DND-41 (cell line): ENCODE results near the gene ZSCAN10.

Source experiments
- ATAC-seq: fragments of 200-7000 bp; cut with Tn5 transposase; 3 replicates; pipeline ENCODE4 v1.9.1; 2021; ENCODE audit warnings: low read depth; ENCODE audit not compliant: insufficient read depth
- DNase-seq: peaks from one replicate; pipeline ENCODE4 v3.0.0-alpha.2; 2020
- H2AFZ ChIP-seq: 2 replicates; pipeline ENCODE4 v1.6.0; 2012; ENCODE audit warnings: low read depth, low read length
- H3K27ac ChIP-seq: 2 replicates; pipeline ENCODE4 v1.5.1; 2012; ENCODE audit warnings: low read length, inconsistent platforms
- H3K27me3 ChIP-seq: fragments of 200-600 bp; sonication (generic); 2 replicates; pipeline ENCODE4 v1.6.0; 2012; ENCODE audit warnings: low read length, mild to moderate bottlenecking, inconsistent platforms; ENCODE audit not compliant: insufficient read depth, poor library complexity
- H3K36me3 ChIP-seq: 2 replicates; pipeline ENCODE4 v1.5.1; 2012; ENCODE audit warnings: low read length, inconsistent platforms; ENCODE audit not compliant: insufficient read depth
- H3K4me1 ChIP-seq: 2 replicates; pipeline ENCODE4 v1.5.1; 2012; ENCODE audit warnings: mild to moderate bottlenecking, low read length; ENCODE audit not compliant: insufficient read depth
- H3K4me2 ChIP-seq: 2 replicates; pipeline ENCODE4 v1.6.0; 2012; ENCODE audit warnings: mild to moderate bottlenecking, moderate library complexity, low read length, inconsistent platforms; ENCODE audit not compliant: insufficient read depth
- H3K4me3 ChIP-seq, 2 experiments: fragments of 200-600 bp in 1 of 2; shearing (Covaris generic) in 1 of 2; 2 replicates each; pipeline ENCODE4 v1.5.1; 2012 to 2016; ENCODE audit warnings: inconsistent platforms in 2 of 2, low read length in 2 of 2, mild to moderate bottlenecking in 2 of 2, low read depth in 1 of 2, moderate library complexity in 1 of 2
- H3K79me2 ChIP-seq: 2 replicates; pipeline ENCODE4 v1.6.0; 2012; ENCODE audit warnings: low read length, inconsistent platforms; ENCODE audit not compliant: insufficient read depth
- H3K9ac ChIP-seq: 2 replicates; pipeline ENCODE4 v1.6.0; 2012; ENCODE audit warnings: low read depth, mild to moderate bottlenecking, inconsistent platforms, low read length, moderate library complexity
- H3K9me3 ChIP-seq: 2 replicates; pipeline ENCODE4 v1.5.1; 2012; ENCODE audit warnings: low read length, moderate library complexity, mild to moderate bottlenecking, inconsistent platforms; ENCODE audit not compliant: insufficient read depth, severe bottlenecking
- H4K20me1 ChIP-seq: 2 replicates; pipeline ENCODE4 v1.6.0; 2012; ENCODE audit warnings: low read length; ENCODE audit not compliant: insufficient read depth
- CTCF ChIP-seq: IDR thresholded peaks from 2 replicates; pipeline ENCODE4 v1.5.1; 2012; ENCODE audit warnings: borderline replicate concordance, low read length, moderate library complexity, mild to moderate bottlenecking; ENCODE audit not compliant: poor library complexity, severe bottlenecking; ENCODE audit errors: extremely low read depth
- EZH2 ChIP-seq: IDR thresholded peaks from 3 replicates; pipeline ENCODE4 v1.6.1; 2012; ENCODE audit warnings: borderline replicate concordance, low read depth, mild to moderate bottlenecking, moderate library complexity, low read length, inconsistent platforms; ENCODE audit not compliant: severe bottlenecking

ZSCAN10 gene

GRCh38 chr16:3147046-3147756 lies 48.1 kb upstream of the ZSCAN10 start:
- Histone ChIP-seq H3K27ac (no peak overlapping the region), H3K9me3 (no peaks in the 10 kb centered on the region), H4K20me1 (0 out of 2 replicates have a peak, but pooled peaks cover 2% of the 10 kb centered on the region), H3K4me2 (no peak overlapping the region), H3K79me2 (no peaks in the 10 kb centered on the region), H3K9ac (no peak overlapping the region), H3K4me3 (no peak overlapping the region), H3K4me1 (peaks cover 25% of the 10 kb centered on the region), H3K27me3 (peaks cover under 1% of the 10 kb centered on the region), H2AFZ (no peak overlapping the region), H3K36me3 (peaks cover 7% of the 10 kb centered on the region)
- DNase-seq = no peak
- TF ChIP-seq CTCF (no peak), EZH2 (no peak)
- no peak for ATAC-seq

GRCh38 chr16:3145660-3146059 lies 46.6 kb upstream of the ZSCAN10 start:
- no peak overlapping the region for H3K4me2 ChIP-seq
- ATAC-seq (no peak), DNase-seq (no peak)
- H3K27me3 ChIP-seq = no peaks in the 10 kb centered on the region
- H3K9ac ChIP-seq = no peak overlapping the region
- no peak overlapping the region for H2AFZ ChIP-seq
- no peak overlapping the region for H3K4me3 ChIP-seq
- TF ChIP-seq EZH2 (no peak), CTCF (no peak)
- no peak overlapping the region for H3K27ac ChIP-seq
- no peaks in the 10 kb centered on the region for H3K9me3 ChIP-seq
- peaks cover 11% of the 10 kb centered on the region for H3K4me1 ChIP-seq
- H4K20me1 ChIP-seq = 0 out of 2 replicates have a peak, but pooled peaks cover 2% of the 10 kb centered on the region
- peaks cover 22% of the 10 kb centered on the region for H3K36me3 ChIP-seq
- no peaks in the 10 kb centered on the region for H3K79me2 ChIP-seq

- H4K20me1 ChIP-seq = 0 out of 2 replicates have a peak, but pooled peaks cover 2% of the 10 kb centered on the region
- H3K4me3 ChIP-seq = no peak overlapping the region
- peaks cover 9% of the 10 kb centered on the region for H3K4me1 ChIP-seq
- H3K9me3 ChIP-seq = no peaks in the 10 kb centered on the region
- H3K4me2 ChIP-seq = no peak overlapping the region
- ATAC-seq = no peak
- no peaks in the 10 kb centered on the region for H3K27me3 ChIP-seq
- H3K27ac ChIP-seq = no peak overlapping the region
- no peaks in the 10 kb centered on the region for H3K79me2 ChIP-seq
- H2AFZ ChIP-seq = no peak overlapping the region
- TF ChIP-seq EZH2 = no peak
- TF ChIP-seq CTCF = no peak
- H3K36me3 ChIP-seq = peaks cover 27% of the 10 kb centered on the region
- H3K9ac ChIP-seq = no peak overlapping the region
- no peak for DNase-seq
Measured at GRCh38 chr16:3145151-3145550, 46.1 kb upstream of the ZSCAN10 start.
